Ramos (cell line): ENCODE measurements around the gene SNX22.

Experiments
- in situ Hi-C: fragments of 300-500 bp; cut with MboI; formaldehyde crosslinking; loops from one replicate; pipeline ENCODE4 v1.14.3; 2022; ENCODE audit warnings: low sequenced_read_pairs; ENCODE audit not compliant: unreplicated experiment

The SNX22 gene

DNA sequence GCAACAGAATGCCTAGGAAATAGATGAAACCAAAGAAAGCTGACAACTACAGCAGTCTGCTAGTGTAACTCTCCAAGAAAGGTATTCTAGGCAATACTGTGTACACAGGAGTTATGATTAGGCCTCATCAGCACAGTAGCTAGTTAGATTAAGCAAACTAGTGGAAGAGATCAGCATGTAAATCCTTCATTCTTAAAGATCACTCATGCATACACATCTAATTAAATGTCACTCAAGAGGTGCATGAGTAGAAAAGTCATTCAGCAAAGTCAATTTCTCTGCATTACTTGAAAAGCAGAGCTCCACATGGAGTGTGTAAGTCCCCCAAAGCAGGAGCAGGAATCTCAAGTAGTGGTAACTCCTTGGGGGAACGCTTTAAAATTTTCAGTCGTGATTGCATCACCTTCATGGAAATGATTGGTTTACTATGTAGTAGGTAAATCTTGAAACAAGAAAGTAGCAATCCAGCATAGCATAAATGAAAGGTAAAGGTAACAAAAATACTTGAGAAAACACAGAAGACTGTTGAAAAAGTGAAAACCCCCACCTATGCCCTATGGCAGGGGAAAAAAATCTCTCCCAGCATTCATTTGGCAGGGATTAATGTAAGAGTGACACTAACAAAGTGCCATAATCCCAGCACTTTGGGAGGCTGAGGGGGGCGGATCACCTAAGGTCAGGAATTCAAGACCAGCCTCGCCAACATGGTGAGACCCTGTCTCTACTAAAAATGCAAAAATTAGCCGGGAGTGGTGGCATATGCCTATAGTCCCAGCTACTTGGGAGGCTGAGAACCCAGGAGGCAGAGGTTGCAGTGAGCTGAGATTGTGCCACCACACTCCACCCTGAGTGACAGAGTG, 40.7 kb downstream of the SNX22 start:
- in situ Hi-C loops: no loop called here

DNA sequence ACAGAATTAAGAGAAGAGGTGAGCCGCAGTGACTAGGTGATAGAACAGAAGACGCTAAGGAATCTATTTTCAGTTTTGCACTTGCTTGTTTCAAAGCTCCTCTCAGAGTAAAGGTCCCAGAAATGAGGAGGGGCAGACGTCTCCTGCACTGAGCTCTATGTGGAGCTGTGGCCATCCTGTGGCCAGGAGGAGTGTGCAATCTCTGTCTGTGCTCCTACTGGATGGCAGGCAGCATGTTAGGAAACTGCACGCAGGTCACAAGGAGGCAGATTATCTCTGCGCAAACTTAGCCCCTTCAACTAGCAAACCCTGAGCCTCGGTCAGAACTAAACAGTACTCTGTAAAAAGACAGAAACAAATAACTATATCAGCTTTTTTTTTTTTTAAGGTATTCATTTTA, 42.4 kb downstream of the SNX22 start:
- in situ Hi-C loops: no loop called here

DNA sequence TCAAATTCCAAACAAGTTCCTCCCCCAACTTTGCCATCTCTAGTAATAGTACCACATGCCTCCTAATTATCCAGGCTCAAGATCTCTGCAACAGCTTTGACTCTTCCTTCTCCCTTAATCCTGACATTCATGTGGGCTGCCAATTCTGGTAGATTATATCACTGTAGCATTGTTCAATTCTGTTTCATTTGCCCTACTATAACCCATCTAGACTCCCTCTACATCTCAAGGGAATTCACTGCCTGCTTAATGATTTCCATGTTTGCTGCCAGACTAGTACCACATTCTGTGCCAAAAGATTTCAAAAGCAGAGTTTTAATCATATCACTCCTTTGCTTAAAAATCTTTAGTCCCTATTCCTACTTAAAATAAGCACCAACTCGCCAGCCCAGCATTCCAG, 45.9 kb downstream of the SNX22 start:
- in situ Hi-C loops: no loop called here

GRCh38 chr15:64205202-64205601, 53.7 kb downstream of the SNX22 start:
- in situ Hi-C loops: no loop called here
